Stimulated activated CD4-positive, alpha-beta T cell treated with anti-CD3 and anti-CD28 coated beads, Interleukin-15, amount 100 ng/mL, for 24 hours (primary cell): ENCODE measurements around the gene TNKS1BP1.
"Not testable (repeated sequence)": the region's sequence is repeated elsewhere in the genome, so short reads cannot be mapped to it uniquely, and the experiment has no call there.

Source experiments
- DNase-seq: peaks from one replicate; pipeline ENCODE4 v3.0.0-alpha.2; 2020

Gene TNKS1BP1, protein sequence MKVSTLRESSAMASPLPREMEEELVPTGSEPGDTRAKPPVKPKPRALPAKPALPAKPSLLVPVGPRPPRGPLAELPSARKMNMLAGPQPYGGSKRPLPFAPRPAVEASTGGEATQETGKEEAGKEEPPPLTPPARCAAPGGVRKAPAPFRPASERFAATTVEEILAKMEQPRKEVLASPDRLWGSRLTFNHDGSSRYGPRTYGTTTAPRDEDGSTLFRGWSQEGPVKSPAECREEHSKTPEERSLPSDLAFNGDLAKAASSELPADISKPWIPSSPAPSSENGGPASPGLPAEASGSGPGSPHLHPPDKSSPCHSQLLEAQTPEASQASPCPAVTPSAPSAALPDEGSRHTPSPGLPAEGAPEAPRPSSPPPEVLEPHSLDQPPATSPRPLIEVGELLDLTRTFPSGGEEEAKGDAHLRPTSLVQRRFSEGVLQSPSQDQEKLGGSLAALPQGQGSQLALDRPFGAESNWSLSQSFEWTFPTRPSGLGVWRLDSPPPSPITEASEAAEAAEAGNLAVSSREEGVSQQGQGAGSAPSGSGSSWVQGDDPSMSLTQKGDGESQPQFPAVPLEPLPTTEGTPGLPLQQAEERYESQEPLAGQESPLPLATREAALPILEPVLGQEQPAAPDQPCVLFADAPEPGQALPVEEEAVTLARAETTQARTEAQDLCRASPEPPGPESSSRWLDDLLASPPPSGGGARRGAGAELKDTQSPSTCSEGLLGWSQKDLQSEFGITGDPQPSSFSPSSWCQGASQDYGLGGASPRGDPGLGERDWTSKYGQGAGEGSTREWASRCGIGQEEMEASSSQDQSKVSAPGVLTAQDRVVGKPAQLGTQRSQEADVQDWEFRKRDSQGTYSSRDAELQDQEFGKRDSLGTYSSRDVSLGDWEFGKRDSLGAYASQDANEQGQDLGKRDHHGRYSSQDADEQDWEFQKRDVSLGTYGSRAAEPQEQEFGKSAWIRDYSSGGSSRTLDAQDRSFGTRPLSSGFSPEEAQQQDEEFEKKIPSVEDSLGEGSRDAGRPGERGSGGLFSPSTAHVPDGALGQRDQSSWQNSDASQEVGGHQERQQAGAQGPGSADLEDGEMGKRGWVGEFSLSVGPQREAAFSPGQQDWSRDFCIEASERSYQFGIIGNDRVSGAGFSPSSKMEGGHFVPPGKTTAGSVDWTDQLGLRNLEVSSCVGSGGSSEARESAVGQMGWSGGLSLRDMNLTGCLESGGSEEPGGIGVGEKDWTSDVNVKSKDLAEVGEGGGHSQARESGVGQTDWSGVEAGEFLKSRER (N-terminal part only)

DNA sequence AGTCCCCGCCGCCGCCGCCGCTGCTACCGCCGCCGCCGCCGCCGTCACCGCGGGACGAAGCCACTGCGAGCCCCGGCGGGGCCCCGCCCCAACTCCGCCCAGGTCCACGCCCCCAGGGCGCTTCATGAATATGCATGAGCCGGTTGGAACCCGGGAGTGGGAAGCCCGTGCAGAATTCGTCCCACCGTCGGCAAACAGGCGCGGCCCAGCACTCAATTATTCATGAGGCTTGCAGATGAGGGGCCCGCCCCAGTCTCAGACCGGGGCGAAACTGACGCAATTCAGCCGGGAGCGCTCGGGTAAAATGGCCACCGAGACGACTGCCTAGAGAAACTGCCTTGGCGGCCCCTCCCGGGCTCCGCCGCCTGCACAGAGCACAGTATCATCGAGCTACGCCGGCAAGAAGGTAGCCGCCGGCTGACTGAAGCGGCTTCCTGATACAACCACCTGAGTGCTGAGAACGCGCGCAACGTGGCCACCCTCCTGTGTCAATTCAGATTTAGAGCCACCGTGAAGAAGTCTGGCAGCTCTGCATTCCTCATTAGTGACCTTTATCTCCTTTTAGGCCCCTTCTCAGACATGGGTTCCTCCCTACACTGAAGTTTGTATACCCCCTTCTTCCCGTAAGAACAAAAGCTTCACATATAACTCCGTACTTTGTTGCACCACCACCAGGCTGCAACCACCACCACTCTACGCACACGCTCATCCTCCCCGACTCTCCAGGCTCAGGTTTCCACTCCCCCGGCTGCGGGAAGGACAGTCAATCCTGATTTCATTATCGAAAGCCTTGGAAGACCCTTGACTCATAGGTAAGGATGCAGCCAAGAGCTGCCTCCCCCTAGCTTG, at the start of gene TNKS1BP1:
Gene TNKS1BP1 (minus strand): TSS at position 67 of the 849 bp plus-strand sequence. CDS start 3,067 bp downstream, outside the sequence.
- DNase-seq, result peak; percentile 94

DNA sequence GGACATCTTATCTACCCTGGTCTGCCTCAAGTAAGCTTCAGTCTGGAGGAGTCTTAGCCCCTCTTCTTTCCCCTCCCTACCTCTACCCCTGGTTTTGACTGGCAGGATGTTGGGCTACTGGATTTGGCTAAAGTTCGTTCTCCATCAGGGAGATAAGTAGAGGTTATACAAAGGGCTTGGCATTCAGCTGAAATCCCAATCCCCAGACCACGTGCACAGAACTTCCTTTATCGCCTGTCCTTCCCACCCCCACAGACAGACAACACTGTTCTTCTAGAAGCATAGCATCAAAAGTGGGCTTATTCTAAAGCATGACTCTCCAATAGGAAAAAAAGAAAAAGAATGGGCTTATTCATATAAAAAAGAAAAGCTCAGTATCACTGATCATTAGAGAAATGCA, 48.4 kb upstream of the TNKS1BP1 start:
- no peak for DNase-seq

DNA sequence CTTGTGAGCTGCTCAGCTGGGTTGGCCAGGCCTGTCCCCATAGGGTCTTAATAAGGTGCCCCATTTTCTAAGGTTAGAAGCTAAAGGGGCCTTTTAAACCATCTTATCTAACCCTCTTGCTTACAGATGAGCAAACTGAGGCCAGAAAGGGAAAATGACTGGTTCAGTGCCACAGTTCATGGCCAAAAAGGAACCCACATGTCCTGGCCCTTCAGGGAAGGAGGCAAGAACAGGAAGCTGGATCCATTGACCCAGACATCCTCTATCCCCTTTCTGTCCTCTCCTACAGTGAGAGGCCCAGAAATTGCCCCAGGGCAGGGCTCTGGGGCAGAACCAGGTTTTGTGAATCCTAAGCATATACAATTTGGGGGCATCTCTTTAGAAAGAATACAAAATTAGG, 46.2 kb upstream of the TNKS1BP1 start:
- DNase-seq, result no peak

DNA sequence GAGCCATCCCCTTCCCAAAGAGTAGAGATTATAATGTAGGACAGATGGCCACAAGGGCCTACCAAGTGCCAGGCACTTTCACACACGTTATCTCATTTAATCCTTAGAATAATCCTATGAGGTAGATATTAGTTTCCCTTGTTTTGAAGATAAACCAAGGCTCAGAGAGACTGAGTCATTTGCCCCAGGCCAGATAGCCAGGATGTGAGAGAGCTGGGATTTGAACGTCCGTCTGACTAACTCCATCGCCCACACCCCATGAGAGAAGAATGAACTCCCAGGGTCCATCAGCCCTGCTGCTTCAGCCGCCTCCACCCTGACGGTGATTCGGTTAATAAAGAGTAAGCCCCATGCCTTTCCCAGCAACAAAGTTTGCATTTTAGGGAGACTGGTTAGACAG, 45.5 kb upstream of the TNKS1BP1 start:
- no peak for DNase-seq

DNA sequence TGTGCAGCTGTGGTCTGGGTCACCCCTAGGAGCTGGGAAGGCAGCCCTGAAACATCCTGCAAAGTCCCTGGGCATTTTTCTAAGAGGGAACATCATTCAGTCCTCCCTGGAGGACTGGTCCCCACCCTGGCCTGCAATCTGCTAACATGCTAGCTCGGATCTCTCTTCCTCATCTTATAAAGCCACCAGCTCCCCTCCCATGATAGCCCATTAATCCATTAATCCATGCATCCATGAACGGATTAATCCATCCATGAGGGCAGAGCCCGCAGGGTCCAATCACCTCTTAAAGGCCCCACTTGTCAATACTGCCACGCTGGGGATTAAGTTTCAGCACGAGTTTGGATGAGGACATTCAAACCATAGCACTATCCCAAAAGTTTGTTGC, 44.1 kb upstream of the TNKS1BP1 start:
- DNase-seq, result no peak

DNA sequence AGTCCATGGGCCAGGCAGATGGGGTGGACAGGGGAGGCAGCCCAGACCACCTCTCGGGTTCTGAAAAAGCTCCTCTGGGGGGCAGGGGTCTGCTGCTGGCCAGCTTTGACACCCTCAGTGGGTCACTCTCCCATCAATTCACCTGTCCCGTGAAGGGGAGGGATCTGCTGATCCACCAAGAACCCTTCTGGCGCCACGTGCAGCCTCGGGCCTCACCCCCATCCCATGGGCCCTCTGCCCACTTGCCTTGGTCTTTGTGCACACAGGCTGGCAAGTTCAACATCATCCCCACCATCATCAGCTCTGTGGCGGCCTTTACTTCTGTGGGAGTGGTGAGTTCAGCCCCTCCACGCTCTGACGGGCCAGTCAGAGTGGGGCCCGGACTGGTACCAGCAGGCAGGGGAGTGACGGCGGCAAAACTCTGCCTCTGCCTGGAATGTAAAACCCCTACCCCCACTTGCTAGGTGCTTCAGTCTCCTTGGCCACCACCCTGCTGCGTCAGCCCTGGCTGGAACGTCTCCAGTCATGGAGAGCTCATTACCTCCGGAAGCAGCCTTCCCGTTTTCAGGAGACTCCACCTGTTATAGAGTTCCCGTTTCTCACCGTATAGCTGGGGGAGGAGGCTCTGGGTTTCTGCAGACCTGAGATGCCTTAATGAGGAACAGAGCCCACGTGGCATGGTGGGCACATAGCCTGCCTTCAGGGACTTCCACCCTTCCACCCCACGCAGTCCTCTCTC, 43.5 kb upstream of the TNKS1BP1 start:
- DNase-seq, result no peak

- no peak for DNase-seq
These were observed 40.3 kb upstream of the TNKS1BP1 start for GRCh38 chr11:57364851-57365660.

DNA sequence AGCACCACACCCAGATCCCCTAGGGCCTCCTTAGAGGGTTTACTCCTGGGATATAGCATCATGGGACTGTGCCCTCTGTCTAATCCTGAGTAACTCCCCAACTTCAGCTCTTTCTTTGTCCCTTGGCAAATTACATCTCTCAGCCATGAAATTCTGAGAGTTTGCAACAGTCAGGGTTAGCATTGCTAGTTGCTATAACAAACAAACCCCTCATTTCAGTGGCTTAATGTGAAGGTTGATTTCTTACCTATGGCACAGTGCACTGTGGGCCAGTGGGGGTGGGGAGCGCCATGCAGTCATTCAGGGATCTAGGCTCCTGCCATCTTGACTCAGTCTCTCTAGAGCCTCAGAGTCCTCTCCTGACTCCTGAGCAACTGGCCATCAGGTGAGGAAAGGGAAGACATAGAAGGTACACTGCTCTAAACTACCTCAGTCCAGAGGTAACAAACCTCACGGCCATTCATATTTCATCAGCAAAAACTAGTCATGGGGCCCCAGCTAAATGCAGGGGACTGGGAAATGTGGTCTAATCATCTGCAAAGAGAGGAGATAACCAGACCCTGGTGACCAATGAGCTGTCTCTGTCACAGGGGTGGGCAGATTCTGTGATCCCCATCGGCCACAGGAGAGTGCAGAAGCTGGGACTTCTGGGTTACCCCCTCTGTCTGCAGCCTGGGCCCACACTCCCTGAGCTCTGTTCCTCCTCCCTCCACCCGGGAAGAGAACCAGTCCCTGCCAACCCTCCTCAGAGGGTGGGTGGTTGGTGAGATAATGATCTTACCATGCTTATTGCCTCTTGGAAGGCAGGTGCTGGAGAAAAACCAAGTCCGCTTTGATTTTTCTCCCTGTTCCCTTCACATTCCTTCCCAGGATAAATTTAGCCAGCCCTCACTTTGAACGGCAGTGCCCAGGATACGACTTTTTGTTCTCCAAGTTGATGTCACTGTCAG, 38.7 kb upstream of the TNKS1BP1 start:
- DNase-seq, result no peak

GRCh38 chr11:57361926-57362325, 37.2 kb upstream of the TNKS1BP1 start:
- no peak for DNase-seq

GRCh38 chr11:57361420-57361819, 36.7 kb upstream of the TNKS1BP1 start:
- not testable (repeated sequence) for DNase-seq

DNA sequence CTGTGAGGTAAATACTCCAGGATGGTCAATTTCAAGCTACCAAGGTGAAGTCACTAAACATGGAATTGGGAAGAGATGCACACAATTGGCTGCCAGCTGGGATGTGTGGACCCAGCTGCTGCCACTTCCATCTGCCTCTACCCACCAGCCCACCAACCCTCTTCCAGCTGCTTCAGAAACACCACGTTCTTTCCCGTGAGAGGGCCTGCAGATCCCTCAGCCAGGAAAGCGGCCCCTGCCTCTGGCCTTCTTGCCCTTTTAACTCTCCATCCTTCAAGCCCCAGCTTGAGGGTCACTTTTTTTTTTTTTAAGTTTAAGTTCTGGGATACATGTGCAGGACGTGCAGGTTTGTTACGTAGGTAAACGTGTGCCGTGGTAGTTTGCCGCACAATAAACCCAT, 36.2 kb upstream of the TNKS1BP1 start:
- no peak for DNase-seq

GRCh38 chr11:57359896-57360690, 35.3 kb upstream of the TNKS1BP1 start:
- no peak for DNase-seq

DNA sequence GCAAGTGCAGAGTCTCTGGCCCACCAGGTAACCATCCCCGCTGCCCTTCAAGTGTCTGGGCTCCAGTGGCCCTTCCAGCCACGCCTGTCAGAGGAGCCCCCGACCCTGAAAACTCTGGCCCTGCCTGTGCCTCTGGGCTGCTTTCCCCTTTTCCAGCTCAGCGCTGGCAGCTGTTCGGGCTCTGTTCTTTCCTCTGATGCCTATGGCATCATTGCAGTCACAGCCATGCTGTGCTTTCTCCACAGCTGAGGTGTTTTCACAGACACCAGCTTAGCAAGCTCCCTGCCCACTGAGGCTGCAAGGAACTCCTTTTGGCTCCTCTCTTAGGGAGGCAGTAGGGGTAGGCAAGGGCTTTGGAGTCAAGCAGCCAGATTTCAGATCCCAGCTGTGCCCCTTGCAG, 34.6 kb upstream of the TNKS1BP1 start:
- DNase-seq, result no peak

DNA sequence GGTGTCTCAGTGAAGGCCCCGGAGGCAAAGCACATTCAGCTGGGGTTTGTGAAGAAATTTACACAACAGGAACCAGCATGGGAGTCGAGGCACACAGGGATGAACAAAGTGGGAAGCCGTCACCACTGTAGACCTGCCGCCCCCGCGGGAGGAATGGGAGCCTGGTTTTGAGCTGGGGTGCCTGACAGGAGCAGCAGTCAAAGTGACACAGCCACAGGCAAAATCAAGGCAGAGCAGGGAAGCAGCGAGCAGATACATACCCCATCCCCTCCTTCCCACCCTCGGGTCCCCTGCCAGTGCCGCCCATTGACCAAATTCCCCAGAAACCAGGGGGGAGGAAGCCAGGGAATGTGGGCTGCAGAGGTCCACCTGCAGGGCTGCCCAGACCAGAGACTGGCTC, 34.2 kb upstream of the TNKS1BP1 start:
- no peak for DNase-seq

DNA sequence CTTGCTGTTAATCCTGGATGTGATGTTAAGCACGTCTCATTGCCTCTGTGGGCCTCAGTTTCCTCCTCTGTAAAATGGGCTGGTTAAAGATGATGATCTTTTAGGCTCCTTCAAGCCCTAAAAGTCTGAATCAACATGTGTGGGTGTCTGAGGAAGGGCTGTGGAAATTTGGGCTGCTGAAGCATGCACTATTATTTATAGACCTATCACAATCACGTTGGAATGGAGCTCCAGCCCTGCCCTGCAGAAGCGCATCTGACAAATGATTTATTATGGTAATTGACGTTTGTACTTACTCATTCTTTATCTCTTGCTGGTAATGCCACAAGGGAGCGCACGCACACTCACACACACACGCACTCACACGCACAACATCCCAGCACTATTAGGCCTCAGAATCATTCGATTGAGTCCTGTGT, 33.8 kb upstream of the TNKS1BP1 start:
- no peak for DNase-seq

GRCh38 chr11:57357856-57358255, 33.1 kb upstream of the TNKS1BP1 start:
- DNase-seq, result no peak

GRCh38 chr11:57357310-57357709, 32.6 kb upstream of the TNKS1BP1 start:
- no peak for DNase-seq

- no peak for DNase-seq
These were observed 31.5 kb upstream of the TNKS1BP1 start for GRCh38 chr11:57356268-57356667.
